ENCODE measurements around the gene EBF4. TPM values are rescaled to one million over a fixed set of nuclear protein-coding genes. Genes with fewer than 3 reads are reported as not detected.

The EBF4 gene
- total and polyA plus RNA-seq, 2 of the 8 experiments (the other 6 are each of a cell fraction or from before 2014, with no cell fraction given), result 1.2 to 2.9 TPM

DNA sequence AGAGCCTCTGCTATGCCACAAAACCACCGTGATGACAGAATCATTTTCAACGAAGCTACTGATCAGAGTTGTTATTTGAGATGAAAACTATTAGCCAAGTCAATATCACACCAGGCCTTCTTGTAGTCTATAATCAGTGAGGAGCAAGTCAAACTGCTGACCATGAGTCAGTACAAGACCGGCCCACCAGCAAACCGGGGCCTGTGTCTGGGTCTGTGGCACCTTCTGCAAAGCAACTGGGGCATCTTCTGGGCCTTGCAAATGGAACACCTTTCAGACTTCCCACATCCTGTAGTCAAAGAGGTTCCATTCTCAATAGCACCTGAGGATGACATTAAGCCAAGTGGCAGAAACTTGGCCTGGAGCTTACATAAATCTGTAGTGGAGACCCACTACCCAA lies 69.3 kb downstream of the EBF4 start (continued):
- TF ChIP-seq NANOG (IDR thresholded peaks at IDR 0.05; ENCODE audit: insufficient read depth, low read depth, low read length, poor library complexity, severe bottlenecking) (no peak), CBX8 (IDR thresholded peaks at IDR 0.05; ENCODE audit: borderline replicate concordance, low read depth, low read length) (no peak), BACH1 (IDR thresholded peaks at IDR 0.05; ENCODE audit: low read length) (no peak), RAD21 (IDR thresholded peaks at IDR 0.05 in 1 of 2, conservative IDR thresholded peaks at IDR 0.05 in 1 of 2; ENCODE audit: low read depth in 2 of 2, low read length in 2 of 2) (no peak)

Measured in H1 (cell line).